HepG2 (cell line): ENCODE measurements around the gene PADI4. TPM values are rescaled to one million over a fixed set of nuclear protein-coding genes. Genes with fewer than 3 reads are reported as not detected.
"Not testable (repeated sequence)": the region's sequence is repeated elsewhere in the genome, so short reads cannot be mapped to it uniquely, and the experiment has no call there.

Experiments used
- ATAC-seq: fragments of 200-7000 bp; cut with Tn5 transposase; 3 replicates; pipeline ENCODE4 v1.9.1; 2020; ENCODE audit warnings: mild to moderate bottlenecking, moderate library complexity
- BruUV-seq: library from RNA; stranded (reverse); fragments of 400-500 nt; replicated peaks from 2 replicates; lab custom pipeline; 2021; lab: Mats Ljungman, UMichigan
- CTCF ChIA-PET: fragments of 300-600 bp; formaldehyde crosslinking; extraction: SDS; loops from one replicate; lab custom pipeline; 2021; ENCODE audit warnings: low total read pairs, inconsistent platforms, low intra/inter-chr PET ratio; lab: Yijun Ruan, JAX
- POLR2A ChIA-PET: fragments of 350-600 bp; sonication (Branson Sonifier 250); formaldehyde crosslinking; loops from one replicate; lab custom pipeline; 2020; ENCODE audit warnings: antibody characterized with exemption, inconsistent platforms; lab: Yijun Ruan, JAX
- DNase-seq: peaks from one replicate; pipeline ENCODE4 v3.0.0-alpha.2; 2015; ENCODE audit warnings: low spot score
- FAIRE-seq: peaks from 3 replicates; lab custom pipeline; 2011; peaks lifted over from hg19 to GRCh38; lab: Jason Lieb, UNC
- H2AFZ ChIP-seq: one replicate; pipeline ENCODE4 v1.6.1; 2011; ENCODE audit warnings: low read length, inconsistent platforms
- H3K27ac ChIP-seq: fragments of 300-600 bp; 3 replicates; pipeline ENCODE4 v1.8.0; 2011; ENCODE audit warnings: mixed run types, mild to moderate bottlenecking, mixed read lengths, low read length, inconsistent platforms; ENCODE audit not compliant: insufficient read depth; ENCODE audit errors: extremely low read length
- H3K27me3 ChIP-seq, 2 experiments: fragments of 200-600 bp in 1 of 2; 2 replicates in 1 of 2; 3 replicates in 1 of 2; pipeline versions ENCODE4 v1.6.0 to v1.8.0; 2011; ENCODE audit warnings: low read length in 2 of 2, mild to moderate bottlenecking in 2 of 2, moderate library complexity in 2 of 2, inconsistent platforms in 1 of 2; ENCODE audit not compliant: insufficient read depth in 2 of 2, control insufficient read depth in 1 of 2
- H3K36me3 ChIP-seq, 2 experiments: fragments of 200-600 bp in 1 of 2; replicated peaks in 1 of 2; 2 replicates in 1 of 2; 3 replicates in 1 of 2; pipeline versions ENCODE4 v1.5.1 to v1.8.0; 2011; ENCODE audit warnings: low read length in 2 of 2, inconsistent platforms in 1 of 2; ENCODE audit not compliant: insufficient read depth in 2 of 2, control insufficient read depth in 1 of 2
- H3K4me1 ChIP-seq: 2 replicates; pipeline ENCODE4 v1.5.1; 2012; ENCODE audit warnings: low read length, inconsistent platforms; ENCODE audit not compliant: insufficient read depth
- H3K4me2 ChIP-seq: 2 replicates; pipeline ENCODE4 v1.6.0; 2011; ENCODE audit warnings: low read depth, low read length, inconsistent platforms
- H3K4me3 ChIP-seq, 3 experiments: fragments of 200-600 bp in 1 of 3; sonication (generic), shearing (Covaris generic) in 1 of 3; replicated peaks in 1 of 3; 2 replicates each; pipeline ENCODE4 v1.5.1; 2011 to 2016; ENCODE audit warnings: low read length in 3 of 3, inconsistent platforms in 2 of 3, low read depth in 2 of 3, mild to moderate bottlenecking in 2 of 3, control low read depth in 1 of 3, mixed read lengths in 1 of 3; ENCODE audit not compliant: insufficient read depth in 1 of 3
- H3K79me2 ChIP-seq: one replicate; pipeline ENCODE4 v1.6.1; 2011; ENCODE audit warnings: low read length, inconsistent platforms; ENCODE audit not compliant: insufficient read depth
- H3K9ac ChIP-seq: 2 replicates; pipeline ENCODE4 v1.6.0; 2011; ENCODE audit warnings: mild to moderate bottlenecking, low read depth, low read length, inconsistent platforms; ENCODE audit not compliant: insufficient read depth
- H3K9me3 ChIP-seq: 2 replicates; pipeline ENCODE4 v1.5.1; 2012; ENCODE audit warnings: mild to moderate bottlenecking, low read length
- H4K20me1 ChIP-seq: 2 replicates; pipeline ENCODE4 v1.6.0; 2011; ENCODE audit warnings: inconsistent platforms, mild to moderate bottlenecking, low read length, moderate library complexity; ENCODE audit not compliant: insufficient read depth
- ZNF20 ChIP-seq: sonication (generic); formaldehyde crosslinking; IDR thresholded peaks from 2 replicates; pipeline ENCODE4 v1.4.0; 2020; ENCODE audit warnings: mild to moderate bottlenecking, moderate library complexity, missing genetic modification reagents
- ZNF572 ChIP-seq: sonication (generic); formaldehyde crosslinking; IDR thresholded peaks from 2 replicates; pipeline ENCODE4 v1.5.1; 2020; ENCODE audit warnings: mild to moderate bottlenecking, missing genetic modification reagents
- ZNF660 ChIP-seq: sonication (generic); formaldehyde crosslinking; IDR thresholded peaks from 2 replicates; pipeline ENCODE4 v1.5.1; 2020; ENCODE audit warnings: mild to moderate bottlenecking, low read depth, missing genetic modification reagents, borderline replicate concordance
- WGBS: methylation state at CpG from one replicate; pipeline ENCODE4 v1.1.6; 2017; ENCODE audit warnings: low lambda C conversion rate; 5-methylcytosine and 5-hydroxymethylcytosine counted together
- in situ Hi-C: cut with HindIII; loops from 2 replicates; pipeline ENCODE4 v1.10.0; 2017; ENCODE audit warnings: low pct_unique_long_range_greater_than_20kb; ENCODE audit not compliant: extremely low pct_ligation_motif_present
- intact Hi-C: fragments of 100-400 bp; cut with micrococcal nuclease; formaldehyde crosslinking; loops from one replicate; pipeline ENCODE4 v1.10.0; 2022; ENCODE audit not compliant: unreplicated experiment
- polyA plus RNA-seq, 8 experiments: library from polyadenylated mRNA; depleted of rRNA in 3 of 8; stranded (reverse) in 7 of 8; unstranded in 1 of 8; fragments of >200 nt; fragmentation: Illumina TruSeq in 4 of 8; extraction: Trizol in 4 of 8; gene quantifications; 2 replicates each; pipeline versions ENCODE4 v1.2.1 to v1.2.3, GENCODE V29; 2011 to 2016; ENCODE audit warnings: low read depth in 4 of 8, missing spikeins in 1 of 8, mixed read lengths in 1 of 8; ENCODE audit not compliant: insufficient read depth in 1 of 8
- total RNA-seq, 5 experiments: library from RNA; depleted of rRNA; stranded (reverse); fragments of >200 nt; fragmentation: Illumina TruSeq; extraction: Trizol; gene quantifications; 2 replicates each; pipeline ENCODE4 v1.2.3, GENCODE V29; 2016; ENCODE audit warnings: low read depth in 1 of 5
- TF ChIP-seq, protein P1 (sequence below): sonication (generic); formaldehyde crosslinking; IDR thresholded peaks from 2 replicates; pipeline ENCODE4 v1.4.0; 2020; ENCODE audit warnings: missing genetic modification reagents; ENCODE audit errors: not compliant biosample characterization

Gene PADI4
- total and polyA plus RNA-seq, 2 of the 13 experiments (the other 11 are each of a cell fraction or from before 2014, with no cell fraction given), result 0.04 TPM

DNA sequence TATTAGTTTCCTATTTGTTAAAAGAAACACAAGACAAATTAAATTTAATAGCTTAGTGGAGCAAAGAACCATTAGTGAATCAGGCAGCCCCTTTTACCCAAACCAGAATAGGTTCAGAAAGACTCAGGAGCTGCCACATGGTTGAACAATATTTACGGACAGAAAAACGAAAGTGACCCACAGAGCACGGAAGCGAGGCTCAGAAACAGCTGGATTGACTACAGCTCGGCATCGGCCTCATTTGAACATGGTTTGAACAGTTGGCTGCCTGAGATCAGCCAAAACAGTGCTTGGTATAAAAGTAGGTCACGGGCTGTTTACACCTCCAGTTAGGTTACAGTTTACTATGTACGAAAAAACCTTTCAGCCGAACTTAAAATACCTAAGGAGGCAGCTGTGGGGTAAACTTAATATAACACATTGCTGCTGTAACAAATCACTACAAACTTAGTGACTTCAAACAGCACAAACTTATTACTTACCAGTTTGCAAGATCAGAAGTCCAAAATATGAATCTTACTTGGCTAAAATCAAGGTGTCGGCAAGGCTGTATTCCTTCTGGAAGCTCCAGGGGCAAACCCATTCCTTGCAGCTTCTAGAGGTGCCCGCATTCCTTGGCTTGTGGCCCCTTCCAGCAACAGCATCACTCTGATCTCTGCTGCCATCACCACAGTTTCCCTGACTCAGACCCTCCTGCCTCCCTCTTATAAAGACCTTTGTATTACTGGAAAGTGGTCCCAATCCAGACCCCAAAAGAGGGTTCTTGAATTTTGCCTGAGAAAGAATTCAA, 11.8 kb downstream of the PADI4 start (continued):
- TF ChIP-seq ZNF572 (no peak), ZNF20 (CRISPR knock-in tag) (no peak), ZNF660 (CRISPR knock-in tag) (no peak)
- TF ChIP-seq, protein P1, sequence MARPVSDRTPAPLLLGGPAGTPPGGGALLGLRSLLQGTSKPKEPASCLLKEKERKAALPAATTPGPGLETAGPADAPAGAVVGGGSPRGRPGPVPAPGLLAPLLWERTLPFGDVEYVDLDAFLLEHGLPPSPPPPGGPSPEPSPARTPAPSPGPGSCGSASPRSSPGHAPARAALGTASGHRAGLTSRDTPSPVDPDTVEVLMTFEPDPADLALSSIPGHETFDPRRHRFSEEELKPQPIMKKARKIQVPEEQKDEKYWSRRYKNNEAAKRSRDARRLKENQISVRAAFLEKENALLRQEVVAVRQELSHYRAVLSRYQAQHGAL, result no peak

DNA sequence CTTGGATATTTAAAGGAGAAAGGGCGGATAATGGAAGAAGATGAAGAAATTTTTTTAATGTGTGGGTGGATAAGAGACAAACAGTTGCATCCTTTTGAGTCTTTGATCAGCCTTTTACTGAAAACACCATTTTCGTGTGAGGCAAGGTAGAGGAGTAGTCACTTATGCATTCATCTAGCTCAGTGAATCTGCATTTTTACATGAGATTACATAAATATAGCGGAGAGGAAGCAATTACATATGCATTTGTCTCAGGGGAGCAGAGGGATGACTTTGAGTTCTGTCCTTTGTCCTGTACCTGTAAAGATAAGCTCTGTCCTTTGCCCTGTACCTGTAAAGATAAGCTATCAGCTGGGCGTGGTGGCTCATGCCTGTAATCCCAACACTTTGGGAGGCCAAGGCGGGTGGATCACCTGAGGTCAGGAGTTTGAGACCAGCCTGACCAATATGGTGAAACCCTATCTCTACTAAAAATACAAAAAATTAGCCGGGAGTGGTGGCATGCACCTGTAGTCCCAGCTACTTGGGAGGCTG, 13.9 kb downstream of the PADI4 start:
- 17% methylated on average over 6 of the region's 6 CpGs for WGBS
- CTCF ChIA-PET, result not testable (repeated sequence)

More for the DNA sequence above, 13.9 kb downstream of the PADI4 start:
- H3K79me2 ChIP-seq, H3K4me1 ChIP-seq, DNase-seq, H2AFZ ChIP-seq, ATAC-seq, FAIRE-seq, intact Hi-C loops, H3K4me2 ChIP-seq, H3K9me3 ChIP-seq, H3K9ac ChIP-seq, H3K36me3 ChIP-seq, BruUV-seq, H3K4me3 ChIP-seq, H3K27ac ChIP-seq, in situ Hi-C loops, H4K20me1 ChIP-seq, POLR2A ChIA-PET: not testable (repeated sequence)
- H3K27me3 ChIP-seq, result peaks cover 1 to 10% of the 10 kb centered on the region in 2 experiments; a peak in 3 of 5 replicates
